Kidney (tissue), 14 donors: ENCODE measurements around the gene ABTB2. TPM values are rescaled to one million over a fixed set of nuclear protein-coding genes. Genes with fewer than 3 reads are reported as not detected.

ENCODE experiments used
- DNase-seq, 5 donors: peaks; one replicate each; pipeline ENCODE4 v3.0.0-alpha.2; 2013 to 2020
- FAIRE-seq: peaks from 2 replicates; lab custom pipeline; 2012; peaks lifted over from hg19 to GRCh38; lab: Jason Lieb, UNC
- H3K27ac ChIP-seq, 2 donors: one replicate each; pipeline ENCODE4 v1.7.0; 2013; ENCODE audit warnings: low read depth in 2 of 2, low read length in 2 of 2, inconsistent platforms in 1 of 2
- H3K27me3 ChIP-seq: one replicate; pipeline ENCODE4 v1.7.1; 2013; ENCODE audit warnings: low read length, inconsistent platforms; ENCODE audit not compliant: control insufficient read depth, insufficient read depth
- H3K36me3 ChIP-seq, 3 donors: one replicate each; pipeline versions ENCODE4 v1.7.0 to v1.7.1; 2013; ENCODE audit warnings: low read length in 3 of 3, control low read depth in 1 of 3, inconsistent platforms in 1 of 3; ENCODE audit not compliant: insufficient read depth in 3 of 3, control insufficient read depth in 2 of 3
- H3K4me1 ChIP-seq, 3 donors: one replicate each; pipeline versions ENCODE4 v1.7.0 to v1.7.1; 2013; ENCODE audit warnings: low read length in 3 of 3, inconsistent platforms in 1 of 3, low read depth in 1 of 3; ENCODE audit not compliant: control insufficient read depth in 2 of 3, insufficient read depth in 2 of 3
- H3K4me3 ChIP-seq, 3 donors: one replicate each; pipeline versions ENCODE4 v1.7.0 to v1.8.1; 2013; ENCODE audit warnings: low read length in 3 of 3, control low read depth in 1 of 3, inconsistent platforms in 1 of 3
- H3K9ac ChIP-seq, 3 donors: one replicate each; pipeline versions ENCODE4 v1.7.0 to v1.7.1; 2013; ENCODE audit warnings: low read length in 3 of 3, control low read depth in 1 of 3, inconsistent platforms in 1 of 3
- H3K9me3 ChIP-seq, 3 donors: one replicate each; pipeline versions ENCODE4 v1.7.0 to v1.7.1; 2013; ENCODE audit warnings: low read length in 3 of 3, control low read depth in 1 of 3, inconsistent platforms in 1 of 3; ENCODE audit not compliant: control insufficient read depth in 2 of 3, insufficient read depth in 1 of 3
- intact Hi-C: fragments of 100-400 bp; cut with DNase I; formaldehyde crosslinking; loops from one replicate; pipeline ENCODE4 v1.11.1; 2022
- polyA plus RNA-seq: library from polyadenylated mRNA; stranded (reverse); fragments of 350-450 nt; fragmentation: Illumina TruSeq; extraction: RNeasy Lipid Tissue Mini Kit (QIAGEN cat#74804); gene quantifications from one replicate; pipeline ENCODE4 v1.2.3, GENCODE V29; 2014; ENCODE audit warnings: low read depth, low replicate concordance; ENCODE audit not compliant: insufficient read depth
- total RNA-seq: library from RNA; stranded (reverse); fragmentation: NEBNext Ultra II Directional; extraction: Animal tissue kit (Norgen Biotek cat#: 25700); gene quantifications from one replicate; pipeline ENCODE4 v1.2.1, GENCODE V29; 2021
- TF ChIP-seq, protein P1 (sequence below): IDR thresholded peaks from 3 replicates; pipeline ENCODE4 v1.5.1; 2012; ENCODE audit warnings: mild to moderate bottlenecking, moderate library complexity, borderline replicate concordance; ENCODE audit not compliant: insufficient read depth; ENCODE audit errors: extremely low read depth
- donor health status: control.
- donor health status: control.
- donor health status: control.
- donor health status: control.
- donor health status: control.
- donor health status: DM: yes; HTN: yes; CAD: no.
- donor health status: Normal renal cell carcinoma (clear cell type).

ABTB2 gene
- total and polyA plus RNA-seq, 2 donors from 2014 or later = 7.6 to 22.1 TPM

DNA sequence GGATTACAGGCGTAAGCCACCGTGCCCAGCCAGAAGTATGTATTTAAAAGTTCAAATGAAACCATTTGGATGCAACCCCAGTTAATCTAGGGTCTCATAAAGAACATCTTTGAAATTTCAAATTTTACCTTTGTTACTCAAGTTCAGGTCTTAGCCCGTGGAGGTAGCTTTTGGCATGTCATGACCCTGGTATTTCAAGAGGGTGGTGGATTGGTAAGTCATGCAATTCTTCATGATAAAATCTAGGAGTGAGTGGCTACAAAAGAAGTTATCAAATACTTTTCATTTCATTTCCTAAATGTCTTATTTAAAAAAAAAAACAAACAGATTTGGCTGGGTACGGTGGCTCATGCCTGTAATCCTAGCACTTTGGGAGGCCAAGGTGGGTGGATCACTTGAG lies 80.6 kb downstream of the ABTB2 start:
- TF ChIP-seq, protein P1, sequence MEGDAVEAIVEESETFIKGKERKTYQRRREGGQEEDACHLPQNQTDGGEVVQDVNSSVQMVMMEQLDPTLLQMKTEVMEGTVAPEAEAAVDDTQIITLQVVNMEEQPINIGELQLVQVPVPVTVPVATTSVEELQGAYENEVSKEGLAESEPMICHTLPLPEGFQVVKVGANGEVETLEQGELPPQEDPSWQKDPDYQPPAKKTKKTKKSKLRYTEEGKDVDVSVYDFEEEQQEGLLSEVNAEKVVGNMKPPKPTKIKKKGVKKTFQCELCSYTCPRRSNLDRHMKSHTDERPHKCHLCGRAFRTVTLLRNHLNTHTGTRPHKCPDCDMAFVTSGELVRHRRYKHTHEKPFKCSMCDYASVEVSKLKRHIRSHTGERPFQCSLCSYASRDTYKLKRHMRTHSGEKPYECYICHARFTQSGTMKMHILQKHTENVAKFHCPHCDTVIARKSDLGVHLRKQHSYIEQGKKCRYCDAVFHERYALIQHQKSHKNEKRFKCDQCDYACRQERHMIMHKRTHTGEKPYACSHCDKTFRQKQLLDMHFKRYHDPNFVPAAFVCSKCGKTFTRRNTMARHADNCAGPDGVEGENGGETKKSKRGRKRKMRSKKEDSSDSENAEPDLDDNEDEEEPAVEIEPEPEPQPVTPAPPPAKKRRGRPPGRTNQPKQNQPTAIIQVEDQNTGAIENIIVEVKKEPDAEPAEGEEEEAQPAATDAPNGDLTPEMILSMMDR = no peak
- Histone ChIP-seq H3K9me3 (no peaks in the 10 kb centered on the region), H3K4me1 (peaks cover 0 to 16% (median 16%) of the 10 kb centered on the region in 3 donors), H3K4me3 (no peak overlapping the region), H3K9ac (no peak overlapping the region), H3K27ac (no peak overlapping the region), H3K27me3 (no peaks in the 10 kb centered on the region), H3K36me3 (no peaks in the 10 kb centered on the region)
- no peak for DNase-seq
- no peak for FAIRE-seq
- intact Hi-C loops = no loop called here

GRCh38 chr11:34276352-34276864 lies 81.4 kb downstream of the ABTB2 start:
- DNase-seq = no peak
- H3K9ac ChIP-seq = no peak overlapping the region
- no peaks in the 10 kb centered on the region for H3K36me3 ChIP-seq
- intact Hi-C loops = no loop called here
- TF ChIP-seq, protein P1 = no peak
- no peaks in the 10 kb centered on the region for H3K27me3 ChIP-seq
- H3K27ac ChIP-seq = no peak overlapping the region
- H3K4me3 ChIP-seq = no peak overlapping the region
- H3K9me3 ChIP-seq = no peaks in the 10 kb centered on the region
- H3K4me1 ChIP-seq = peaks cover 0 to 16% (median 16%) of the 10 kb centered on the region in 3 donors
- no peak for FAIRE-seq

GRCh38 chr11:34275486-34275885 lies 82.3 kb downstream of the ABTB2 start:
- no peak for DNase-seq
- H3K9me3 ChIP-seq = no peaks in the 10 kb centered on the region
- H3K27ac ChIP-seq = peak overlapping the region; percentile 75 to 82
- no peak overlapping the region for H3K4me3 ChIP-seq
- no peak for FAIRE-seq
- TF ChIP-seq, protein P1 = no peak
- peaks cover 0 to 16% (median 16%) of the 10 kb centered on the region in 3 donors for H3K4me1 ChIP-seq
- intact Hi-C loops = no loop called here
- no peaks in the 10 kb centered on the region for H3K36me3 ChIP-seq
- peak overlapping the region in 1 of 3 donors; percentile 23 for H3K9ac ChIP-seq
- no peaks in the 10 kb centered on the region for H3K27me3 ChIP-seq
